COLO829 (cell line): ENCODE data around the gene UBA6.
A peak's percentile ranks its signal among the peaks of the same experiment; 100 is the strongest.
"Not testable (repeated sequence)": the region's sequence is repeated elsewhere in the genome, so short reads cannot be mapped to it uniquely, and the experiment has no call there.

Source experiments
- DNase-seq: peaks from one replicate; pipeline ENCODE4 v3.0.0; 2012; ENCODE audit warnings: low spot score

The UBA6 gene

DNA sequence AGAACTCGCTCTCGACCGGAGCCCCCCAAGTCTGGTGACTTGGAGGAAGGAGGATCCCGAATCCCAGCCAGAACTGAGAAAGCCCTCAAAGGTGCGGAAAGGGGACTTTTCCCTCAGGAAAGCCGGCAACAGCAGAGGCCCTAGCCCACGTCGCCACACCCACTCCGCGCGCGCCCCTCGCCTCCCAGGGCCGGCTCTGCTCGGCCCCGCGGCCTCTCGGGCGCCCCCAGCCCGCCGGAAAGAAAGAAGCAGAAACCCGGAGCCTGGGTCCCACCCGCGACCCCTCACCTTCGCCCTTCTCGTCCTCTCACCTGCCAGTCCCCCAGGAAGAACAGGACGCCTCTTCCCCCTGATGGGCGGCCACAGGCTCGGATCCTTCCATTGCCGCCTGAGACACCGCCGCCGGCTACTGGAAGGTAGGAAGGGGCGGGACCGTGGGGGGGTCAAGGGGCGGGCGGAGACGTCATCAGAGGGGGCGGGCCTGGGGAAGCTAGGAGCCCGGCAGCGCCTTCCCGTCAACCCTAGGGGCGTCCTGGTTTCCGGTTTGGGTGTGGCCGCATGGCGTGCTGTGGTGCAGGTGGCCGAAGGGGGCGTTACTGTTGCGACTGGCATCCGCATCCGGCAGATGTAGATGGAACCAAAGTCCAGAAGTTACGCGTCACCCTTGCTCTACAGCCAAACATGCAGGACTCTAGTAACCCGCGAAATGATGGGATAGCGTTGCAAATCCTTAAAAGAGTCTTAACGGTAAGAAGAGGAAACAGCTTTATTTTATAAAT is at the start of gene UBA6:
UBA6 (minus strand) TSS at position 418 of the 779 bp plus-strand sequence; CDS start at position 382, 36 bp downstream.
- DNase-seq: peak; percentile 97

DNA sequence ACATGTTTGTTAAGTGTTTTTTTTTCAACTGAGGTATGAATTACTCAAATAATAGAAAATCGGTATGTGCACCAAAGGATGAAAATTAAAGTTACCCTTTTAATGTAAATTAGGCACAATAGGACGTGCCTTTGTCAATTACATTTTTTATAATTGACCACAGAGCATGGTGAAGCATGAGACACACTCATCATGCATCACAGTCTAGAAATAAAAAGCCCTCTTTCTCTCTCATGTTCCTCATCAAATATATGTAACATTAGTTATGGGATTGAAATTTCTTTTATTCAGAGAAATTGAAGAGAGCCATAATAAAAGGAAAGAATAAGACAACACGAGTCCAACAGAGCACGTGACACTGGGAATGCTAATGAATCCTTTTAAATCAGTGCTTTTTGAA is 49.7 kb upstream of the UBA6 start:
- DNase-seq: peak; percentile 28

DNA sequence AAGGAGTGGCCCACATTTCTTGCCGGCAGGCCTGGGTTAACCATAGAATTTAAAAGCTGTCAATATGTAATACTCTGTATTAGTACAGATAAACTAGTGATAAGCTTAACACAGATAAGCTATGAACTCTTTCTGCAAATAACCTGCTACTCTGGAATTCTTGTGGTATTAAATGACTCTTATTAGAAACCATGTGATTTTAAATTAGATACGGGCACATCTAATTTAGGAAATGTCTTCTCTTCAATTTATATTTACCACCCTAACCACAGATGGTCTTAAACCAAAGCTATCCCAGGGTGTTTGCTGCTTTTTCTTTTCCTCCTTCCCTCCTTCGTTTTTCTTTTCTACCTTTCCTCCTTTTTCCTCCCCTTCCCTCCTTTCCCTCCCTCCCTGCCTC is 48.3 kb upstream of the UBA6 start:
- DNase-seq: no peak

DNA sequence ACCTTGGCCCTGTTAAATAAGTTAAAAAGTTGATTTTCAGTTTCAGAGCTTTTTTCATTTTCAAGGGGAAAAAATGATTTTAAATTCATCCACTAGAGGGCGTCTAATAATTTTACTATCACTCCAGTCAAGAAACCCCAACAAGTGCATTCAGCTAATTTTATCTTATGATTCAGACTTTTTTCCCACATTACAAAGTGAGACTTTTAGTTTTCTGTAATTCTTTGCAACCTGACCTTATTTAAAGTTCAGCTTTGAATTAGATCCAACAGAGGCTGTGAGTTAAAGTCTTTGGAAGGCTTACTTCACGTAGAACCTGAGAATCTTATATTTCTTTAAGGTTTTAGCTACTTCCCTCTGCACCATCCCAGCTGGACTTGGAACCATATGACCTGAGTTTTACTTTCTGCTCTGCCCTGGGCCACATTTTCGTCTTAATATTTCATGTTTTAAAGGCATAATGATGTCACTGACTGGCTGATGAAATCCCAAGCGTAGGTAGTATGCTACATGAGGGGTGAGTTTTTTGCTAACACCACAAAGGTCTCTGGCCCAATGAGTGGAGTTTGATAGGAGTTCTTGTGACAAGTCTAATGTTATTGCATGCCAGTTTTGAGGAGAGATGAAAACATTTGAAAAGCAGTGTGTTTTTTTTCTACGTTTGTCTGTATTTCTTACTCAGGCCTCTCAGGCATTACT is 46.0 kb upstream of the UBA6 start:
- DNase-seq: peak; percentile 28

DNA sequence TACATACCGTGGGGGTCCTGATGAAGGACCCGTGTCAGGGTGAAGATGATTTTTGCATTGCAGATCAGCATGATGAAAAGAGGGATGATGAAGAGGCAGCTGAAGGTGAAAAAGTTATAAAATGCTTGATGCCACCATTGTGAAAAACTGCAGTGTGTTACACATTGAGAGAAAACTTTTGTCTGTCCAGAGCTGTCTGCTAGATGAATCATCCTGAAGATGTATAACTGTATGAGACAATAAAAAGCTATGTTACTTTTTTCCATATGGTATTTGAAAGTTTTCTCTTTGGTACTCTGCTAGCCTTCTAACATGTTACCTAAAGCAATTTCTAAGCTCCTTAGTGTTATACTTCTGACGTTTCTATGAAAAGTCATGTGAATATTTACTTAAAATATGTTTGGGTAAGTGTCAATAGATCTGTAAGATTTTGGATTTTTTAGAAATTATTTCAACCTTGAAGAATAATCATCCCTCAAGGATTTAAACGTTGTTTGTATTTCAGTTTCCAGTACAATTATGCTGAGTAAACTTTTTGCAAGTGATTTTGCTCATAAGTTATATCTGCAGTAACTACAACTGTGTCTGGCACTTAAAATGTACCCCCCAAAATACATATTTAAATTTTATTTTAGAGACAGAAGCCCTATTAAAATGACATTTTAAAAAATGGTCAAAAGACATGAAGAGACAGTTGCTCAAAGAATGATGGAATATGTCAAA is 43.8 kb upstream of the UBA6 start:
- DNase-seq: no peak

DNA sequence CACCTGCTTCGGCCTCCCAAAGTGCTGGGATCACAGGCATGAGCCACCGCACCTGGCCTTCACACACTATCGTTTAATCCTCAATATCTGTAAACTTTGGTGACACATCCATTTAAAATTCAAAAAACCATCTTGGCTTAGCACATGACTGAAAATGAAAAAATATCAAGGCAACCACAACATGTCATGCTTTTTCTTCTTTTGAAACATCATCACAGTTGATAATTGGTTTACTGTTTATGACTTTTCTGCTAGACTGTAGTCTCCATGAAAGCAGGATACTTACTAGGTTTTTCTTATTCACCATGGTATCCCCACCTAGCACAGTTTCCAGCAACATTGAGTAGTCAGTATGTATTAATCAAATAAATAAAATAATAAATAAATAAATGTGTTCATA is 42.2 kb upstream of the UBA6 start:
- DNase-seq: no peak

DNA sequence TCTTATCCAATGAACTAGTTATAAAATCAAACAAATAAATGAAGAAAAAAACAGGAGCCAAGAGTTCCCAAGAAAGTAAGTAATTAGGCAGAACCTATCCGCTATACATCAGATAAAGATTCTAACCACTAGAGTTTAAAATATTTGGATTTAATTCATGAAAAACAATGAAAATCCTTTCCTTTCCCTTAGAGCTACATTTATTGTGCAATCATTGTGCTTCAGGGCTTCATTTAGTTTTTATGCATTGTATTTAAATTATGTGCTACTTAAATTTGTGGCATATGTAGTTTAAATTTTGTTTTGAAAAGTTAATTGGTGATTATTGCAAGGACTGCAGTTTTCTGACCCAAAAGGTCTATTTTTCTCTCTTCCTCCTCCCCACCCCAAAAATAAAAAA is 35.3 kb upstream of the UBA6 start:
- DNase-seq: no peak

DNA sequence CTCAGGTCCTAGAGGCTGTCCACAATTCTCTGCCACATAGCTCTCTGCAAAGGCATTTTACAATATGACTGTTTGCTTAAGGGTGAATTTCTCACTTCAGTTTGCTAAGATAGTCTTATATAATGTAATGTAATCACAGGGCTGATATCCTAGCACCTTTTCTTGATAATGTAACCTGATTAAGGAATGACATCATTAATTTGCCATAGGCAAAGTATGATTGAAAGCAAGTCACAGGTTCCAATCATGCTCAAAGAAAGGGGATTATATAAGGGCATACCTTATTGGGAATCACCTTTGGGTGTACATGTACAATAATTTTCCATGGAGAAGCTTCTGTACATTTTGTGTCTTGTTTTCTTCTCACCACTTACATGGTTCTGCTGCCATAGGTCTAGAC is 34.4 kb upstream of the UBA6 start:
- no peak for DNase-seq

DNA sequence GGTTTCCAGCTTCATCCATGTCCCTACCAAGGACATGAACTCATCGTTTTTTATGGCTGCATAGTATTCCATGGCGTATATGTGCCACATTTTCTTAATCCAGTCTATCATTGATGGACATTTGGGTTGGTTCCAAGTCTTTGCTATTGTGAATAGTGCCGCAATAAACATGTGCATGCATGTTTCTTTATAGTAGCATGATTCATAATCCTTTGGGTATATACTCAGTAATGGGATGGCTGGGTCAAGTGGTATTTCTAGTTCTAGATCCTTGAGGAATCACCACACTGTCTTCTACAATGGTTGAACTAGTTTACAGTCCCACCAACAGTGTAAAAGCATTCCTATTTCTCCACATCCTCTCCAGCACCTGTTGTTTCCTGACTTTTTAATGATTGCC is 29.6 kb upstream of the UBA6 start:
- DNase-seq: not testable (repeated sequence)

DNA sequence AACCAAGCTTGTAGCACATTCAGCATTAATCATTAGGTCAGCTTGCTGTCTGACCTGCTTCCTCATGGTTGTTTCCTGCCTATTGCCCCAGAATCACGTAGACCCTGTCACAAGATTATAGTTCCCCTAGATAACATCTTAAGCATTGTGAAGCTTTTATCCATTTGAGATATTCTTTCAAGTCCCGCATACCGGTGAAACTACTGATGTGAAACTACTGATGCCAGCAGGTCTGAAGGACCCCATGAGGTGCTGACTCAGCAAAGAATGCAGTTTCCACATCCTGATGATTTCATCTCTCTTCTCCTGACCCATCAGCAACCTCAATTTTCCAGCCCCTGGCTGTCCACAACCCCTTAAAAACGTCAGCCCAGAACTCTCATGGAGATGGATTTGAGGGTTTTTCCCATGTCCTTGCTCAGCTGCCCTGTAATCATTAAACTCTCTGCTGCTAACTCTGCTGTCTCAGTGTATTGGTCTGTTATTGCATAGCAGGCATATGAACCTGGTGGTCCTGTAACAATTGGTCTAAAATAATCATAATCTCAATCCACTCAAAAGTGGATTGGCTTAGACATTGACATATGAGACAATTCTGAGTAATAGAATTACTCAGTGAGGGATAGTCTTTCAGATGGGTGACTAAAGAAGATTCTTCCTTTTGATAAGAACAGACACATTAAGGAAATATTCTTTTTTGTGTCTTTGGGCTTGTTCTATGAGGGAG is 26.3 kb upstream of the UBA6 start:
- no peak for DNase-seq

DNA sequence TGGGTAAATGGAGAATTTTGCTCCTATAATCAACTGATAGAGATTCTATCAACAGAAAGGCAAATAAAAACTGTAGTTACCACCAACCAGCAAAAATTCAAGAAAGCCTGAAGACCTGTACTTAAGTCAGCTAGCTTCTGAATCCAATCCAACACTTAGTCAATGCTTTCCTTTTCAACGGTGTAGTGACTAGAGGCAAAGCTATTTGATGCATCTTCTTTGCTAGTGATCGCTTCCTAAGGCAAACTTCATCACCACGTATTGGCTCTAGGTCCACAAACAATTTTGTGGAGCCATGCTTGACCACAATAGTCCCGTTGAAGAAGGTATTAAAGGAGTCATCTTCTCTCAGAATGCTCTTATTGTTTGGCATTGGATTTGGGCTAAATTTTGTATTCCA is 25.0 kb upstream of the UBA6 start:
- DNase-seq: no peak

DNA sequence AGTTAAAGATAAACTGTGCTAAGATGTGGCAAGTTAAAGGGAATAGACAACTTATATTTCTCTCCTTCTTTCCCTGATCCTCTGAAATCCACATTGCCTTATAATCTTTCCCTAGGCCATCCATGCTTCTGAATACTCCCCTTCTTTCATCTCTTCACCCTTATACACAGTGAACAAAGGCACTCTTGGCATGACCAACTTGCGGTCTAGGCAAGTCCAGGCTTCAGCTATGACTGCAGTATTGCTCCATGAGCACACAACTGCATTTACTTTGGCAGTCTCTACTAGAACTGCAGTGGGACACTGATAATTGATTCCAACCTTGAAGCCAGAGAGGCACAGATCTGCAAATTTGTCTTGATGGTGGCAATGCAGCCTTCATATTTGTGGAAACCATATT is 24.2 kb upstream of the UBA6 start:
- DNase-seq: no peak

DNA sequence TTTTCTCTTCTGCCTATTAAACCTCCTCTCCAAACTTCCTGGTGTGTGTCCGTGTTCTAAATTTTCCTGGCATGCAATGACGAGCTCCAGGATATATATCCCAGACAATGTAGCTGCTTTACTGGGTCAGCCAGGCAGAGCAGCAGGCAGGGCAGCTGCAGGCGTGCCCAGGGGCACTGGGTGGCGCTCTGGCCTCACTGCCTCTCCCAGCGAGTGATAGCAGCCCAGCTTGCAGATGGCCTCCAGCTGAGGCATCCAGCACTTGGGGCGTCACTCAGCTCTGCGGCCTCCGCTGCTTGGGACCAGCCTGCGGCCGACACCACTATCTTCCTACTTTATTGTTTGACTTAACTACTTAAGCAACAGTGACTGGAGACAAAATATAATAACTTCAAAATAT is 23.0 kb upstream of the UBA6 start:
- DNase-seq: no peak

DNA sequence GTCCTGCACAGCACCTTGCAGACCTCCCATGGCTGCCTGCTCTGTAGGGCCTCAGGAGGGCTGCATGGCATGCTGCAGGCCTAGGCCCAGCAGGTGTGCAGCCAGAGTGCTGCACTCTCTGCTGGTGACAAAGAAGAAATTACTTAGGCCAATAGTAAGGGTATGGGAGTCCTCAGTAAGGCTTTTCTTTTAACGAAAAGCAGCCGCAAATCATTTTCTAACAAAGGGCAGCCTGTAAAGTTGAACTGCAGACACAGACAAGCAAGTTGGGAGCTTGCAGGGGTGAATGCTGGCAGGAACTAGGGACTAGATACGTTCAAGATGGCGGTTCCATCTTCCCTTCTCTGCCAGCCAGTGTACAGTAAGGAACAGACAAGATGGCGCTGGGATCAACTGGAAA is 22.4 kb upstream of the UBA6 start:
- DNase-seq: no peak

DNA sequence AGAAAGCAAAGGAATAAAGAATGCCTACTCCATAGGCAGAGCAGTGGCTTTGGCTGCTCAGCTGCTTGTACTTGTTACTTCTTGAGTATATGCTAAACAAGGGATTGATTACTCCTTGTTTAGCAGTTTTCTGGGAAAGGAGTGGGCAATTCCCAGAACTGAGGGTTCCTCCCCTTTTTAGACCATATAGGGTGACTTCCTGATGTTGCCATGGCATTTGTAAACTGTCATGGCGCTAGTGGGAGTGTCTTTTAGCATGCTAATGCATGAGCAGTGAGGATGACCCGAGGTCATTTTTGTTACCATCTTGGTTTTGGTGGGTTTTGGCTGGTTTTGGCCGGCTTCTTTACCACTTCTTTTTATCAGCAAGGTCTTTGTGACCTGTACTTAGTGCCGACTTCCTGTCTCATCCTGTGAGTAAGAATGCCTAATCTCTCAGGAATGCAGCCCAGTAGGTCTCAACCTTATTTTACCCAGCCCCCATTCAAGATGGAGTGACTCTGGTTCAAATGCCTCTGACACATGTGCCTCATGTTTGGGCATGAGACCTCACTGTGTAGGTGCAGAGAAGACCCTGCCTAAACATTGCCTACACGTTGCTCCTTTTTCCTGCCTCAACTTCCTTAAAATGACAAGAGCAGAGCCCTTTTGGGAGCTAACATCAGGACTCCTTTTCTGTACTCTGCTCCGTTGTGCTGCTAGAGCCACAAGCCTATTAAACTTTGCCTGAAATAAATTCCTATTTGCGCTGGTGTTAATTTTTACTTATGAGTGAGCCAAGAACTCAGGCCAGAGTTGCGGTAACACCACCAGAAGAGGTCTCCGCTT is 21.0 kb upstream of the UBA6 start:
- DNase-seq: no peak

DNA sequence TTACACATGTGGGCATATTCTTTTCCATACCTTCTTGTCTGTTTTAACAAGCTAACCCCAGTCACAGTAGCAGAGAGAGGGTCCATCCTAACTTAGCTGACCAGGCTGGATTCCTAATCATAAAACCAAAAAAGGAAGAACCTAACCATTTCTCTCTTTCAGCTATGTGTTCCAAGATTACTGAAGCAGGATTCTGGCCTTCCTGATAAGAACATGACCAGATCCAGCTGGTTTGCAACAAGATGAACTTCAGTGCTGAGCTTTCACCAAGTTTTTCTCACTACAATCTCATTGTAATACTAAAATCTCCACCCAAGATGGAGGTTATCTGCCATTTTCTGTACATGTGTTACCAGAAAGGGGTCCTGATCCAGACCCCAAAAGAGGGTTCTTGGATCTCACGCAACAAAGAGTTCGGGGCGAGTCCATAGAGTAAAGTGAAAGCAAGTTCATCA is 20.4 kb upstream of the UBA6 start:
- no peak for DNase-seq

DNA sequence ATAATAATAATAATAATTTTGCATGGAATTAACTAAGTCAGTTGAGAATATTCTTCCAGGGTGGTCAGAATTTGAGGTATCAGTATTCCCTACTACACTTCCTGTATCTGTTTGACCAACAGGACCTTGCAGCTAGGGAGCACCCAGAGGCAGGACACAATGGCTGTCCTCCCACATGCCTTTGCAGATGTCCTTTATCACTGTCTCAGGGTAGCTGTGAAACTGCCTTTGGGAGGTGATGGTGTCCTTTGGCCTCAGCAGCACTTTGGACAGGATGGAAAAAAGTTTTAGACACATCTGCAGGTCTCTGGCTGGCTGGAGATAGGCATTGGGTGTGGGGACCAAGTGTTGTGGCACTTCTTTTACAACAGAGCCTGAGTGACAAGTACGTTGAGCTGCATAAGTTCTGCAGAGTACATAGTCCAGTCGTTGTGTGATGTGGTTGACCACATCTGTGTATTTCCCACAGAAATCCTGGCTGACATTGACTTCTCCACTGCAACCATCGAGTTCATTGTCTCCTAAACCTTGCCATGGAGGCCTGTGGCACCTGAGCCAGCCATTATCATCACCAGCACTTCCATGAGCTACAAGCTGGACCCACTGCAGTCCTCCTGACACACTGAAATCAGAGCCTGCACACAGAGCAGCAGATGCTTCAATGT is 19.1 kb upstream of the UBA6 start:
- no peak for DNase-seq

DNA sequence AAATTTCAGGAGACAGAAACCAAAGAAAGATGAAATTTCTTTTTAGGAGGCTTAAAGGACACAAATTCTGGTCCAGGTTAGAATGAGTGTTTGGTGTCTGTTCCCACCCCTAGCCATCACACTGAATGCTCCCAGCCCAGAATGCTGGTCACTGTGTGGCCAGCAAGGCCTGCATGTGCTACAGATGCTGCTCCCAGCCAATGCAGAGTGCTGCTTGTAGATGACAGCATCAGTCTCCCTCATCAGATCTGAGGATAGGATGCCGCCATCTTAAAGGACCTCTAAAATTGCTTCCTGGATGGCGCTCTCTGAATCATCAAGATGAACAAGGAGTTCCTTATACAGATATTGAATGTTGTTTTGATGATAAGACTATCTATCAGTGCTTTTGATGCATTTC is 17.9 kb upstream of the UBA6 start:
- no peak for DNase-seq

DNA sequence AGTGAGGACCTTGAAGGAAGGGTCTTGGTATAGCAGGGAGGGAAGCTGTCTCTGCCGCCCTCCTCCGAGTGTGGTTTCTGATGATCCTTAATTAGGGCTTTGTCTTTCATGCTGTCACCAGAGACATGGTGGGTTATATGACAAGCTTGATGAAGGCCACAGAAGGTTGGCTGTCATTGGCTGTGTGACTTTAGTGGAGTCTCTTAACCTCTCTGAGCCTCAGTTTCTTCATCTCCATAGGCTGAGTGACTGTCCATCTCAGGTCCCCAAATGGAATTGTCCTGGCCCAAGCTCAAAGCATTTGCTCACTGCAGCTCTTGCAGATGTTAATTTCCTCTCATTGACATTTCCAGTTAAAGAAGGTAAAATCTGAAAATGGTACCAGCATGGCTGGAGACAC is 16.6 kb upstream of the UBA6 start:
- DNase-seq: no peak

DNA sequence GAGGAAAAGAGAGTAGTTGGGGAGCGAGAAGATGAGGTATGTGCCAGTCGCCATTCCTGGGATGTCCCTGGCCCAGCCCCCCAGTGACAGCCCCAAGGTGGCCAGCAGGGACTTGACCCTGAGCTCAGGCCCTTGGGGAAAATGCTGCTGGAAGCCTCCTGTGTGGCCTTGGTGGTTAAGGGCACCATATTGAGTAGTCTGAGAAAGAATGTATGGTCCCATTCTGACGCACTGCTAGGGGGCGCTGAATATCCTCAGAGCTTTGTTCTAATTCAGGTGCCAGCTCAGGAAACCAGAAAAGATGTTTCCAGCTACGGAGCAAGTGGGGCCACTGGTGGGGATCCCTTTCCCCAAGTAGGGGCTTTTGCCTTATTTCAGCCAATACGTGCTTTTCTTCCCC is 14.0 kb upstream of the UBA6 start:
- no peak for DNase-seq

DNA sequence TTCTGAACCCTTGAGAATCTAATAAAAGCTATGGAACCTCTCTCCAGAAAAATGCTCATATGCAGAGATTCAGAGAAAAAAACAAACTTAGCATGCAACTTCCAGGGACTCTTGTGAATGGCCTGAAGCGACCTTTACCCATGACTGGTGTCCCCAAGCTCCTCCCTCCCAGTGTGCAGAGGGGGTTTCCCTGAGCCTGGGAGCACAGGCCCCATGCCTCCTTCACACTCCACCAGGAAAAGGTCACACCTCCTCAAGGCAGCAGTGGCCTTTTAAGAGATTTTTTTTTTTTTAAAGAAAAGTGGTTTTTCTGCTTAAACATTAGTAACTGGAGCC is 13.3 kb upstream of the UBA6 start:
- no peak for DNase-seq
